Astrocyte (in vitro differentiated cells and primary cell): ENCODE data around the gene SMARCA5. TPM values are rescaled to one million over a fixed set of nuclear protein-coding genes. Genes with fewer than 3 reads are reported as not detected.
A peak's percentile ranks its signal among the peaks of the same experiment; 100 is the strongest.

Source experiments
- DNase-seq: peaks from one replicate; pipeline ENCODE4 v3.0.0-alpha.2; 2010; ENCODE audit warnings: low read depth
- FAIRE-seq: peaks from 2 replicates; lab custom pipeline; 2011; peaks lifted over from hg19 to GRCh38; lab: Jason Lieb, UNC
- H2AFZ ChIP-seq: 2 replicates; pipeline ENCODE4 v1.6.0; 2012; ENCODE audit warnings: low read depth, low read length, inconsistent platforms
- H3K27ac ChIP-seq: 2 replicates; pipeline ENCODE4 v1.5.1; 2011; ENCODE audit warnings: low read depth, low read length, inconsistent platforms
- H3K27me3 ChIP-seq: 2 replicates; pipeline ENCODE4 v1.6.0; 2011; ENCODE audit warnings: low read length, inconsistent platforms; ENCODE audit not compliant: insufficient read depth
- H3K36me3 ChIP-seq: 2 replicates; pipeline ENCODE4 v1.5.1; 2011; ENCODE audit warnings: low read length, inconsistent platforms; ENCODE audit not compliant: insufficient read depth
- H3K4me1 ChIP-seq: 2 replicates; pipeline ENCODE4 v1.5.1; 2011; ENCODE audit warnings: low read length, inconsistent platforms; ENCODE audit not compliant: insufficient read depth
- H3K4me2 ChIP-seq: 2 replicates; pipeline ENCODE4 v1.6.0; 2012; ENCODE audit warnings: low read length, inconsistent platforms
- H3K4me3 ChIP-seq: 2 replicates; pipeline ENCODE4 v1.5.1; 2011; ENCODE audit warnings: low read depth, mild to moderate bottlenecking, low read length, inconsistent platforms; ENCODE audit not compliant: insufficient read depth
- H3K79me2 ChIP-seq: 2 replicates; pipeline ENCODE4 v1.6.0; 2012; ENCODE audit warnings: mild to moderate bottlenecking, low read length, inconsistent platforms; ENCODE audit not compliant: insufficient read depth
- H3K9ac ChIP-seq: 2 replicates; pipeline ENCODE4 v1.6.0; 2012; ENCODE audit warnings: mild to moderate bottlenecking, low read length, inconsistent platforms
- H3K9me3 ChIP-seq: 2 replicates; pipeline ENCODE4 v1.5.1; 2012; ENCODE audit warnings: low read depth, mild to moderate bottlenecking, low read length, inconsistent platforms; ENCODE audit not compliant: insufficient read depth
- H4K20me1 ChIP-seq: 2 replicates; pipeline ENCODE4 v1.6.0; 2012; ENCODE audit warnings: low read length, inconsistent platforms; ENCODE audit not compliant: insufficient read depth
- H3K27ac Mint-ChIP-seq: one replicate; pipeline ENCODE4 v1.8.0; 2021; ENCODE audit warnings: mild to moderate bottlenecking, mixed read lengths; ENCODE audit not compliant: unreplicated experiment
- H3K27me3 Mint-ChIP-seq: one replicate; pipeline ENCODE4 v1.8.0; 2021; ENCODE audit warnings: low read depth, mixed read lengths; ENCODE audit not compliant: unreplicated experiment
- H3K36me3 Mint-ChIP-seq: one replicate; pipeline ENCODE4 v1.8.0; 2021; ENCODE audit warnings: low read depth, mixed read lengths; ENCODE audit not compliant: unreplicated experiment
- H3K4me1 Mint-ChIP-seq: one replicate; pipeline ENCODE4 v1.8.0; 2021; ENCODE audit warnings: low read depth, mixed read lengths; ENCODE audit not compliant: unreplicated experiment
- H3K4me3 Mint-ChIP-seq: one replicate; pipeline ENCODE4 v1.8.0; 2021; ENCODE audit warnings: mild to moderate bottlenecking, moderate library complexity, mixed read lengths; ENCODE audit not compliant: unreplicated experiment
- H3K9me3 Mint-ChIP-seq: one replicate; pipeline ENCODE4 v1.8.0; 2021; ENCODE audit warnings: mild to moderate bottlenecking, mixed read lengths; ENCODE audit not compliant: unreplicated experiment
- EZH2 ChIP-seq: IDR thresholded peaks from 2 replicates; pipeline ENCODE4 v1.6.1; 2012; ENCODE audit warnings: mild to moderate bottlenecking, low read length, inconsistent platforms; ENCODE audit not compliant: insufficient read depth
- total RNA-seq: library from RNA; stranded (reverse); gene quantifications from 2 replicates; pipeline ENCODE4 v1.2.1, GENCODE V29; 2021
- TF ChIP-seq, protein P1 (sequence below): IDR thresholded peaks from 2 replicates; pipeline ENCODE4 v1.5.1; 2011; ENCODE audit warnings: low read depth, mild to moderate bottlenecking, inconsistent platforms, low read length, moderate library complexity; ENCODE audit not compliant: insufficient read depth

Gene SMARCA5
- total RNA-seq, 1 donor from 2014 or later, result 69.0 TPM

GRCh38 chr4:143586080-143586479 lies 72.6 kb downstream of the SMARCA5 start:
- Mint-ChIP-seq H3K4me1 (peaks cover 6% of the 10 kb centered on the region), H3K27ac (peak overlapping the region; percentile 87), H3K27me3 (peaks cover 4% of the 10 kb centered on the region), H3K4me3 (no peak overlapping the region), H3K9me3 (peaks cover 8% of the 10 kb centered on the region), H3K36me3 (no peaks in the 10 kb centered on the region)
- Histone ChIP-seq H4K20me1 (no peaks in the 10 kb centered on the region), H3K4me1 (peaks cover 4% of the 10 kb centered on the region), H3K4me2 (peak overlapping the region; percentile 23), H3K9me3 (peaks cover 7% of the 10 kb centered on the region), H3K9ac (peak overlapping the region; percentile 41), H2AFZ (peak overlapping the region; percentile 53), H3K4me3 (no peak overlapping the region), H3K27me3 (no peaks in the 10 kb centered on the region), H3K36me3 (no peaks in the 10 kb centered on the region), H3K27ac (peak overlapping the region; percentile 55), H3K79me2 (no peaks in the 10 kb centered on the region)
- no peak for FAIRE-seq
- DNase-seq, result peak; percentile 12
- TF ChIP-seq, protein P1, sequence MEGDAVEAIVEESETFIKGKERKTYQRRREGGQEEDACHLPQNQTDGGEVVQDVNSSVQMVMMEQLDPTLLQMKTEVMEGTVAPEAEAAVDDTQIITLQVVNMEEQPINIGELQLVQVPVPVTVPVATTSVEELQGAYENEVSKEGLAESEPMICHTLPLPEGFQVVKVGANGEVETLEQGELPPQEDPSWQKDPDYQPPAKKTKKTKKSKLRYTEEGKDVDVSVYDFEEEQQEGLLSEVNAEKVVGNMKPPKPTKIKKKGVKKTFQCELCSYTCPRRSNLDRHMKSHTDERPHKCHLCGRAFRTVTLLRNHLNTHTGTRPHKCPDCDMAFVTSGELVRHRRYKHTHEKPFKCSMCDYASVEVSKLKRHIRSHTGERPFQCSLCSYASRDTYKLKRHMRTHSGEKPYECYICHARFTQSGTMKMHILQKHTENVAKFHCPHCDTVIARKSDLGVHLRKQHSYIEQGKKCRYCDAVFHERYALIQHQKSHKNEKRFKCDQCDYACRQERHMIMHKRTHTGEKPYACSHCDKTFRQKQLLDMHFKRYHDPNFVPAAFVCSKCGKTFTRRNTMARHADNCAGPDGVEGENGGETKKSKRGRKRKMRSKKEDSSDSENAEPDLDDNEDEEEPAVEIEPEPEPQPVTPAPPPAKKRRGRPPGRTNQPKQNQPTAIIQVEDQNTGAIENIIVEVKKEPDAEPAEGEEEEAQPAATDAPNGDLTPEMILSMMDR, result no peak
- no peak for TF ChIP-seq EZH2

GRCh38 chr4:143587703-143588102 lies 74.2 kb downstream of the SMARCA5 start:
- H3K9ac ChIP-seq, result no peak overlapping the region
- FAIRE-seq (no peak), DNase-seq (peak; percentile 1)
- H3K79me2 ChIP-seq, result no peaks in the 10 kb centered on the region
- H4K20me1 ChIP-seq, result no peaks in the 10 kb centered on the region
- peaks cover 2% of the 10 kb centered on the region for H3K9me3 ChIP-seq
- H3K36me3 ChIP-seq, result no peaks in the 10 kb centered on the region
- no peak overlapping the region for H3K4me3 Mint-ChIP-seq
- peaks cover 4% of the 10 kb centered on the region for H3K27me3 Mint-ChIP-seq
- no peak for TF ChIP-seq EZH2
- TF ChIP-seq, protein P1, result no peak
- no peak overlapping the region for H3K27ac ChIP-seq
- H3K9me3 Mint-ChIP-seq, result peaks cover 12% of the 10 kb centered on the region
- no peak overlapping the region for H3K4me2 ChIP-seq
- H3K36me3 Mint-ChIP-seq, result no peaks in the 10 kb centered on the region
- H3K4me3 ChIP-seq, result no peak overlapping the region
- peaks cover 6% of the 10 kb centered on the region for H3K4me1 Mint-ChIP-seq
- no peaks in the 10 kb centered on the region for H3K27me3 ChIP-seq
- no peak overlapping the region for H3K27ac Mint-ChIP-seq
- H2AFZ ChIP-seq, result no peak overlapping the region
- H3K4me1 ChIP-seq, result peaks cover 4% of the 10 kb centered on the region

DNA sequence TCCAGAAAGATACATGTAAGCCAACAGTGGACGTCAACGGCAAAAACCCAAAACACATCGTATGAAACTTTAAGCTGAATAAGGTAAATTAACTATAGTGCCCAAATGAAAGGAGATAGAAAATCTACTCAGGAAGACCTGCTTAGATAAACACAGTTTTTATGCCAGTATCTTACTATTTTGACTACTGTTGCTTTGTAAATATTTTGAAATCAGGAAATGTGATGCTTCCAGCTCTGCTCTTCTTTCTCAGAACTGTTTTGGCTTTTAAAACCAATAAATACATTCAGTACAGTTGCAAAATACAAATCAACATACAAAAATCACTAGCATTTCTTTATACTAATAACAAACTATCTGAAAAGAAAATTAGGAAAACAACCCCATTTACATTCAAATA lies 83.8 kb downstream of the SMARCA5 start:
- no peak for TF ChIP-seq EZH2
- TF ChIP-seq, protein P1, result no peak
- Mint-ChIP-seq H3K9me3 (peaks cover 15% of the 10 kb centered on the region), H3K27me3 (peaks cover 14% of the 10 kb centered on the region), H3K4me3 (no peak overlapping the region), H3K36me3 (peaks cover 4% of the 10 kb centered on the region), H3K4me1 (no peaks in the 10 kb centered on the region), H3K27ac (no peak overlapping the region)
- Histone ChIP-seq H3K27me3 (peaks cover 2% of the 10 kb centered on the region), H3K9me3 (no peaks in the 10 kb centered on the region), H3K4me3 (no peak overlapping the region), H3K36me3 (no peaks in the 10 kb centered on the region), H3K4me2 (no peak overlapping the region), H3K4me1 (no peaks in the 10 kb centered on the region), H2AFZ (no peak overlapping the region), H4K20me1 (no peaks in the 10 kb centered on the region), H3K27ac (no peak overlapping the region), H3K79me2 (no peaks in the 10 kb centered on the region), H3K9ac (no peak overlapping the region)
- FAIRE-seq (no peak), DNase-seq (no peak)
